GM23338 (cell line): ENCODE results near the gene NEK10.

Experiments used
- CREB1 ChIP-seq: fragments of 250-450 bp; sonication (Bioruptor Pico); IDR thresholded peaks from 2 replicates; pipeline ENCODE4 v1.5.0; 2020; ENCODE audit warnings: low read depth, mild to moderate bottlenecking, moderate library complexity
- EZH2 ChIP-seq: fragments of 200-600 bp; sonication (generic); IDR thresholded peaks from one replicate; pipeline ENCODE4 v1.8.0; 2017; ENCODE audit warnings: antibody characterized with exemption, mild to moderate bottlenecking, low read depth; ENCODE audit not compliant: unreplicated experiment
- EZH2phosphoT487 ChIP-seq: fragments of 200-600 bp; sonication (generic); IDR thresholded peaks from one replicate; pipeline ENCODE4 v1.8.1; 2018; ENCODE audit warnings: antibody characterized with exemption; ENCODE audit not compliant: unreplicated experiment
- JUNB ChIP-seq: IDR thresholded peaks from one replicate; pipeline ENCODE4 v1.6.1; 2016; ENCODE audit warnings: antibody characterized with exemption; ENCODE audit not compliant: unreplicated experiment
- NANOG ChIP-seq: IDR thresholded peaks from 2 replicates; pipeline ENCODE4 v1.6.1; 2016; ENCODE audit warnings: antibody characterized with exemption, borderline replicate concordance
- POLR2AphosphoS5 ChIP-seq: IDR thresholded peaks from 2 replicates; pipeline ENCODE4 v1.6.1; 2016; ENCODE audit warnings: antibody characterized with exemption, low read depth
- REST ChIP-seq: IDR thresholded peaks from one replicate; pipeline ENCODE4 v1.6.1; 2018; ENCODE audit warnings: antibody characterized with exemption; ENCODE audit not compliant: unreplicated experiment
- STAT1 ChIP-seq: IDR thresholded peaks from one replicate; pipeline ENCODE4 v1.6.1; 2016; ENCODE audit warnings: antibody characterized with exemption; ENCODE audit not compliant: unreplicated experiment
- ZNF114 ChIP-seq: fragments of 250-450 bp; sonication (Bioruptor Pico); IDR thresholded peaks from 2 replicates; pipeline ENCODE4 v1.5.0; 2020; ENCODE audit warnings: mild to moderate bottlenecking, moderate library complexity
- ZNF331 ChIP-seq: fragments of 250-450 bp; sonication (Bioruptor Pico); IDR thresholded peaks from 2 replicates; pipeline ENCODE4 v1.5.0; 2020; ENCODE audit warnings: low read depth, mild to moderate bottlenecking, moderate library complexity
- ZNF462 ChIP-seq: fragments of 250-450 bp; sonication (Bioruptor Pico); IDR thresholded peaks from 2 replicates; pipeline ENCODE4 v1.5.0; 2020; ENCODE audit warnings: mild to moderate bottlenecking, moderate library complexity
- TF ChIP-seq, protein P1 (sequence below), 2 experiments: fragments of 200-600 bp in 1 of 2; sonication (generic) in 1 of 2; conservative IDR thresholded peaks; 2 replicates each; pipeline versions ENCODE4 v1.5.1 to v1.6.1; 2016 to 2017; ENCODE audit warnings: antibody characterized with exemption in 2 of 2, low read depth in 2 of 2, mild to moderate bottlenecking in 2 of 2, moderate library complexity in 1 of 2
- TF ChIP-seq, protein P2 (sequence below): IDR thresholded peaks from 2 replicates; pipeline ENCODE4 v1.6.1; 2016; ENCODE audit warnings: antibody characterized with exemption

DNA sequence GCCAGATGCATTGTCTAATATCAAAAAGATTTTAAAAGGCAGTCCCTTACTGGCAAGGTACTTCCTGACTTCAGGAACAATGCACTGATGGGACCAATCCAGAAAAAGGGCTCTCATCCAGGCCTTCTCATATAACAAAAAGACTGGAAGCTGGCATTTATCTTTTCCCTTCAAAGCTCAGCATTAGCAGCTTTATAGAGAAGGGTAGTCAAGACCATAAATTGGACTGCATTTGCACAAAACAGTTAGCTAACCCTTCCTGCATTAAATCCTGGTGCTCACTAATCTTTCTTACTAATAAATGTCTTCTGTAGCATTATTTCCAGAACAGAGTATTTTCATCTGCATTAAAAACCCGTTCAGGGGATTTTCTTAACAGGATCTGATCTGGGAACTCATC is 46.0 kb upstream of the NEK10 start:
- TF ChIP-seq, protein P1, sequence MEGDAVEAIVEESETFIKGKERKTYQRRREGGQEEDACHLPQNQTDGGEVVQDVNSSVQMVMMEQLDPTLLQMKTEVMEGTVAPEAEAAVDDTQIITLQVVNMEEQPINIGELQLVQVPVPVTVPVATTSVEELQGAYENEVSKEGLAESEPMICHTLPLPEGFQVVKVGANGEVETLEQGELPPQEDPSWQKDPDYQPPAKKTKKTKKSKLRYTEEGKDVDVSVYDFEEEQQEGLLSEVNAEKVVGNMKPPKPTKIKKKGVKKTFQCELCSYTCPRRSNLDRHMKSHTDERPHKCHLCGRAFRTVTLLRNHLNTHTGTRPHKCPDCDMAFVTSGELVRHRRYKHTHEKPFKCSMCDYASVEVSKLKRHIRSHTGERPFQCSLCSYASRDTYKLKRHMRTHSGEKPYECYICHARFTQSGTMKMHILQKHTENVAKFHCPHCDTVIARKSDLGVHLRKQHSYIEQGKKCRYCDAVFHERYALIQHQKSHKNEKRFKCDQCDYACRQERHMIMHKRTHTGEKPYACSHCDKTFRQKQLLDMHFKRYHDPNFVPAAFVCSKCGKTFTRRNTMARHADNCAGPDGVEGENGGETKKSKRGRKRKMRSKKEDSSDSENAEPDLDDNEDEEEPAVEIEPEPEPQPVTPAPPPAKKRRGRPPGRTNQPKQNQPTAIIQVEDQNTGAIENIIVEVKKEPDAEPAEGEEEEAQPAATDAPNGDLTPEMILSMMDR (conservative IDR thresholded peaks at IDR 0.05; ENCODE audit: low read depth in 2 of 2) = no peak
- TF ChIP-seq REST (no peak), ZNF114 (CRISPR knock-in tag) (no peak), ZNF462 (CRISPR knock-in tag) (no peak), EZH2 (no peak), POLR2AphosphoS5 (no peak), JUNB (no peak), EZH2phosphoT487 (no peak), CREB1 (CRISPR knock-in tag) (no peak), STAT1 (no peak), ZNF331 (no peak), NANOG (no peak)
- TF ChIP-seq, protein P2, sequence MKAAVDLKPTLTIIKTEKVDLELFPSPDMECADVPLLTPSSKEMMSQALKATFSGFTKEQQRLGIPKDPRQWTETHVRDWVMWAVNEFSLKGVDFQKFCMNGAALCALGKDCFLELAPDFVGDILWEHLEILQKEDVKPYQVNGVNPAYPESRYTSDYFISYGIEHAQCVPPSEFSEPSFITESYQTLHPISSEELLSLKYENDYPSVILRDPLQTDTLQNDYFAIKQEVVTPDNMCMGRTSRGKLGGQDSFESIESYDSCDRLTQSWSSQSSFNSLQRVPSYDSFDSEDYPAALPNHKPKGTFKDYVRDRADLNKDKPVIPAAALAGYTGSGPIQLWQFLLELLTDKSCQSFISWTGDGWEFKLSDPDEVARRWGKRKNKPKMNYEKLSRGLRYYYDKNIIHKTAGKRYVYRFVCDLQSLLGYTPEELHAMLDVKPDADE = no peak
